Measurements from ENCODE around the gene SMIM34. TPM values are rescaled to one million over a fixed set of nuclear protein-coding genes. Genes with fewer than 3 reads are reported as not detected.
"Not testable (repeated sequence)": the region's sequence is repeated elsewhere in the genome, so short reads cannot be mapped to it uniquely, and the experiment has no call there.

SMIM34 gene
- total RNA-seq = not detected
- long read RNA-seq = 0 reads

- DNase-seq; H3K9me3 ChIP-seq; H3K36me3 ChIP-seq; H3K4me3 ChIP-seq; H3K4me1 ChIP-seq; ATAC-seq; intact Hi-C loops (cut with DNase I); H3K27me3 ChIP-seq; H3K27ac ChIP-seq: not testable (repeated sequence)
- WGBS (ENCODE audit: insufficient coverage, low coverage, low lambda C conversion rate, missing lambda C conversion rate) = no CpG with 5 or more reads among the region's 4 CpGs
These were observed at the start of gene SMIM34 for GRCh38 chr21:34423805-34424204. SMIM34 (minus strand) TSS chr21:34423951; CDS start chr21:34423839, 112 bp downstream.

- H3K27me3 ChIP-seq; H3K4me1 ChIP-seq; DNase-seq; H3K9me3 ChIP-seq; ATAC-seq; H3K36me3 ChIP-seq; intact Hi-C loops (cut with DNase I); H3K27ac ChIP-seq; H3K4me3 ChIP-seq: not testable (repeated sequence)
- WGBS (ENCODE audit: insufficient coverage, low coverage, low lambda C conversion rate, missing lambda C conversion rate) = no CpG with 5 or more reads among the region's 3 CpGs
These were observed 43.6 kb upstream of the SMIM34 start for GRCh38 chr21:34467333-34467732.

GRCh38 chr21:34459426-34459825, 35.7 kb upstream of the SMIM34 start:
- H3K4me1 ChIP-seq; ATAC-seq; DNase-seq; H3K27ac ChIP-seq; intact Hi-C loops (cut with DNase I); H3K27me3 ChIP-seq; H3K36me3 ChIP-seq; H3K4me3 ChIP-seq; H3K9me3 ChIP-seq: not testable (repeated sequence)
- WGBS (ENCODE audit: insufficient coverage, low coverage, low lambda C conversion rate, missing lambda C conversion rate) = no CpG with 5 or more reads among the region's 36 CpGs

GRCh38 chr21:34458266-34458665, 34.5 kb upstream of the SMIM34 start:
- H3K36me3 ChIP-seq; H3K27ac ChIP-seq; H3K9me3 ChIP-seq; H3K4me3 ChIP-seq; H3K4me1 ChIP-seq; DNase-seq; intact Hi-C loops (cut with DNase I); ATAC-seq; H3K27me3 ChIP-seq: not testable (repeated sequence)
- no CpG with 5 or more reads among the region's 7 CpGs for WGBS (ENCODE audit: insufficient coverage, low coverage, low lambda C conversion rate, missing lambda C conversion rate)

- H3K27me3 ChIP-seq; ATAC-seq; DNase-seq; H3K4me3 ChIP-seq; H3K4me1 ChIP-seq; H3K27ac ChIP-seq; H3K36me3 ChIP-seq; H3K9me3 ChIP-seq; intact Hi-C loops (cut with DNase I): not testable (repeated sequence)
- no CpG with 5 or more reads among the region's 6 CpGs for WGBS (ENCODE audit: insufficient coverage, low coverage, low lambda C conversion rate, missing lambda C conversion rate)
These were observed 32.4 kb upstream of the SMIM34 start for GRCh38 chr21:34456180-34456579.

GRCh38 chr21:34455628-34456027, 31.9 kb upstream of the SMIM34 start:
- no CpG with 5 or more reads among the region's 10 CpGs for WGBS (ENCODE audit: insufficient coverage, low coverage, low lambda C conversion rate, missing lambda C conversion rate)
- H3K27ac ChIP-seq; H3K4me1 ChIP-seq; ATAC-seq; DNase-seq; H3K9me3 ChIP-seq; intact Hi-C loops (cut with DNase I); H3K27me3 ChIP-seq; H3K36me3 ChIP-seq; H3K4me3 ChIP-seq: not testable (repeated sequence)

GRCh38 chr21:34447018-34447417, 23.3 kb upstream of the SMIM34 start:
- H3K9me3 ChIP-seq; intact Hi-C loops (cut with DNase I); DNase-seq; ATAC-seq; H3K4me1 ChIP-seq; H3K27ac ChIP-seq; H3K36me3 ChIP-seq; H3K4me3 ChIP-seq; H3K27me3 ChIP-seq: not testable (repeated sequence)
- WGBS (ENCODE audit: insufficient coverage, low coverage, low lambda C conversion rate, missing lambda C conversion rate) = no CpG with 5 or more reads among the region's 8 CpGs

GRCh38 chr21:34443486-34443885, 19.7 kb upstream of the SMIM34 start:
- intact Hi-C loops (cut with DNase I); H3K4me1 ChIP-seq; H3K27me3 ChIP-seq; H3K9me3 ChIP-seq; H3K36me3 ChIP-seq; H3K27ac ChIP-seq; DNase-seq; H3K4me3 ChIP-seq: not testable (repeated sequence)
- no CpG with 5 or more reads among the region's 4 CpGs for WGBS (ENCODE audit: insufficient coverage, low coverage, low lambda C conversion rate, missing lambda C conversion rate)
- peak; percentile 69 to 75 (median 72) for ATAC-seq

GRCh38 chr21:34429710-34430109, 6.0 kb upstream of the SMIM34 start:
- intact Hi-C loops (cut with DNase I) = not testable (repeated sequence)
- no CpG with 5 or more reads among the region's 5 CpGs for WGBS (ENCODE audit: insufficient coverage, low coverage, low lambda C conversion rate, missing lambda C conversion rate)
- peak; percentile 70 to 84 (median 76) for ATAC-seq

GRCh38 chr21:34428441-34428840, 4.7 kb upstream of the SMIM34 start:
- H3K4me3 ChIP-seq; ATAC-seq; H3K27ac ChIP-seq; DNase-seq; H3K36me3 ChIP-seq; intact Hi-C loops (cut with DNase I); H3K27me3 ChIP-seq; H3K4me1 ChIP-seq; H3K9me3 ChIP-seq: not testable (repeated sequence)
- WGBS (ENCODE audit: insufficient coverage, low coverage, low lambda C conversion rate, missing lambda C conversion rate) = no CpG with 5 or more reads among the region's 6 CpGs

More at GRCh38 chr21:34429710-34430109, 6.0 kb upstream of the SMIM34 start:
- not testable (repeated sequence) for H3K9me3 ChIP-seq, H3K4me1 ChIP-seq, H3K27me3 ChIP-seq, H3K36me3 ChIP-seq, DNase-seq, H3K27ac ChIP-seq, H3K4me3 ChIP-seq

- H3K36me3 ChIP-seq; H3K27me3 ChIP-seq; H3K27ac ChIP-seq; intact Hi-C loops (cut with DNase I); H3K4me3 ChIP-seq; H3K4me1 ChIP-seq; DNase-seq; H3K9me3 ChIP-seq: not testable (repeated sequence)
- no CpG with 5 or more reads among the region's 8 CpGs for WGBS (ENCODE audit: insufficient coverage, low coverage, low lambda C conversion rate, missing lambda C conversion rate)
- peak; percentile 27 to 69 (median 48) for ATAC-seq
These were observed 3.6 kb upstream of the SMIM34 start for GRCh38 chr21:34427339-34427738.

- H3K4me1 ChIP-seq; ATAC-seq; intact Hi-C loops (cut with DNase I); H3K27ac ChIP-seq; DNase-seq; H3K36me3 ChIP-seq; H3K4me3 ChIP-seq; H3K27me3 ChIP-seq; H3K9me3 ChIP-seq: not testable (repeated sequence)
- WGBS (ENCODE audit: insufficient coverage, low coverage, low lambda C conversion rate, missing lambda C conversion rate) = no CpG with 5 or more reads among the region's 5 CpGs
These were observed 6.2 kb downstream of the SMIM34 start for GRCh38 chr21:34417448-34418077.
